Measurements from ENCODE around the gene NF2. TPM values are rescaled to one million over a fixed set of nuclear protein-coding genes. Genes with fewer than 3 reads are reported as not detected.
A peak's percentile ranks its signal among the peaks of the same experiment; 100 is the strongest.

Gene NF2
- total RNA-seq, 2 donors from 2014 or later = 28.5 to 59.9 TPM

DNA sequence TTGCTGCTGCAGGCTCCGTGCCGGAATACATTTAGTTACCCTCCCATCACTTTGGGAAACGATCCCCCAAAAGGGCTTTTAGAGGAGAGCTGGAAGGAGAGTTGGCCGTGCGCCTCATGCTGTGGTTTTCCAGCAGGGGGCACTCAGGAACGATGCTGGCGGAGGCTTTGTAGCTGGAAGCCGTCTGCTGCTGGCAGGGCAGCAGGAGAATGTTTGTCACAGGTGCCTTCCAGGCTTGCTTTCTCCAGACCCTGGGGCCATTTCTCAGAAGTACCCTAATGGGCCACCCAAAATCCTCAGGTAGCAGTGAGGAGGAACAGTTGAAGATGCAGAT, 86.4 kb downstream of the NF2 start:
- Mint-ChIP-seq H3K4me1 (no peaks in the 10 kb centered on the region), H3K36me3 (ENCODE audit: low read depth) (peaks cover 26% of the 10 kb centered on the region), H3K4me3 (no peak overlapping the region), H3K27ac (no peak overlapping the region), H3K9me3 (no peaks in the 10 kb centered on the region), H3K27me3 (no peaks in the 10 kb centered on the region)
- peak; percentile 35 for ATAC-seq (replicated peaks)

DNA sequence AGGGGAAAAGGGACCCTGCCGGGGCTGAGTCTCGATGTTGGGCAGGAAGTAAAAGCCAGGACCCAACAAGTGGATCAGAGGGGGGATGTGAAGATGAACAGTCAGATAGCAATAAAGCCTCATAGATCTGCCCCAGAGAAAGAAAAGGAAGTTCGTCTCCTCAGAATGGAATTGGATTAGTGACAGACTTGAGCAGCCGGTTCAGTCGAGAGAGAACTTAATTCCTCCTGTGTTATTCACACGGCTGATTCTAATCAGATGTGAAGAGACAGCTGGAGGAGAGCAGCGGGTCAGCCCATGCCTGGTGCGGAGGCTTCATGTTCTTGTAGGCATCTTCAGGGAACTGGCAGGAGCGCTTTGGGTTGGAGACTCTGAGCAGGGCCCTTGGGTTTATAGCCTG, 87.0 kb downstream of the NF2 start:
- Mint-ChIP-seq H3K27ac (peak overlapping the region; percentile 30), H3K4me1 (no peaks in the 10 kb centered on the region), H3K36me3 (ENCODE audit: low read depth) (peaks cover 31% of the 10 kb centered on the region), H3K4me3 (no peak overlapping the region), H3K9me3 (no peaks in the 10 kb centered on the region), H3K27me3 (no peaks in the 10 kb centered on the region)
- no peak for ATAC-seq (replicated peaks)

DNA sequence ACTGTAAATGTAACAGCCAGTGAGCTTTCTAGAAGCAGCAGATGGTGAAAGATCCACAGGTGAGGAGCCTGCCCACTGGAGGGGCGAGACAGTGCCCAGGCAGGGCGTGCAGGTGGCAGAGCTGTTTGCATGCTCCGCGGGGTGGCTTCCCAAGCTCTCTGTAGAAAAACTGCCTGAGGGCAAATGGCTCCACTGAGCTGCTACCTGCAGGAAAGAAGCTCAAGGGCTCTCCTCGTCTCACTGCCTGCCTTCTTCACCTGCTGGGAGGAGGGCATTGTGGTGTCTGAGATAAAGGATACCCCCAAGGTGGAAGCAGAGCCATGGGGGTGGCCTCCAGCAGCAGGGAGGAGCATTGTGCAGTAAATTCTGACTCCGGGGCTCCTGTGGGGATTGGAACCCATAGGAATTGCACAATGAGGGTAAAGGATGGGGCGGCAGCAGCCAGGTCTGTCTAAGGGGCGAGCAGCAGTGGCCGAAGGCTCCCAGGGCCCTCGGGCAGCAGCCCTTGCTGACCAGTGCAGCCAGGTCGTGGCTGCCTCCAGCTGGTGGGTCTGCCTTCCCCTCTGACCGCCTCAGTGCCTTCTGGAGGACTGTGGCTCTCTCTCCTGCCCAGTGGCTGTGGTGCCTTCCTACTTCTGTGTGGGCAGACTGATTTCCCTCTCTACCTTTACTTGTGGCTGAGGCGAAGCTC, 88.3 kb downstream of the NF2 start:
- no peaks in the 10 kb centered on the region for H3K4me1 Mint-ChIP-seq
- H3K9me3 Mint-ChIP-seq = no peaks in the 10 kb centered on the region
- H3K27ac Mint-ChIP-seq = no peak overlapping the region
- no peak overlapping the region for H3K4me3 Mint-ChIP-seq
- no peak for ATAC-seq (replicated peaks)
- no peaks in the 10 kb centered on the region for H3K27me3 Mint-ChIP-seq
- peaks cover 40% of the 10 kb centered on the region for H3K36me3 Mint-ChIP-seq (ENCODE audit: low read depth)

DNA sequence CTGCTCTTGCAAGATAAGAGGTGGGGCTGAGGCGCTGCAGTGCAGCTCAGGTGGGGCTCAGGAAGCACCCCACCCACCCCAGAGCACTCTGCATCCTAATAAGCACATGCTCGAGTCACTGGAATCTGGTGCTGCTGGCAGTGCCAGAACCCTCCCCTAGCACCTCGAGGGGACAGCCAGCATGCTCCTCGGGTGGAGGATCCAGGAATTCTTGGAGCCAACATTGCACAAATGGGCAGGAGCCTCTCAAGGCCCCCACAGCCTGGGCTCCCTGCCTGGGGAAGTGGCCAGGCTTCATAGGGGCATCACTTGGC, 88.9 kb downstream of the NF2 start:
- H3K27me3 Mint-ChIP-seq = no peaks in the 10 kb centered on the region
- no peak overlapping the region for H3K27ac Mint-ChIP-seq
- H3K4me3 Mint-ChIP-seq = no peak overlapping the region
- H3K4me1 Mint-ChIP-seq = no peaks in the 10 kb centered on the region
- peaks cover 40% of the 10 kb centered on the region for H3K36me3 Mint-ChIP-seq (ENCODE audit: low read depth)
- no peaks in the 10 kb centered on the region for H3K9me3 Mint-ChIP-seq
- no peak for ATAC-seq (replicated peaks)

DNA sequence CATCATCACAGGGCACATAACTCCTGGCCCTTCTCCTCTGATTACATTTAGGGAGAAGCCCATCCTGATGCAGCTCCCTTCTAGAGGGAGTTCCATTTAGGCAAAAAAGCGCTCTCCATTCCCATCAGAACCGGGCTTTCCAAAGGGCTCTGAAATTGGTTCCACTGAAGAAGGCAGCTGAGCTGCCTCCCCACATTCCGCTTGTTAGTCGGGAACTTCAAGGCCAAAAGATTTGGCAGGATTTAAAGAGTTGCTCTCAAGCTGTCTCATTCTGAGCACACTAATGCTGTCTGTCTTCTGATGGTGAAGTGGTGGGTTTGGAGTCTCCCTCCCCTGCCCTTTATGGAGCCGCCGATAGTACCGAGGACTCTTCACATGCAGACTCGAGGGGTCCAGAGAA, 89.7 kb downstream of the NF2 start:
- H3K27ac Mint-ChIP-seq = peak overlapping the region; percentile 52
- no peaks in the 10 kb centered on the region for H3K9me3 Mint-ChIP-seq
- no peaks in the 10 kb centered on the region for H3K4me1 Mint-ChIP-seq
- peaks cover 41% of the 10 kb centered on the region for H3K36me3 Mint-ChIP-seq (ENCODE audit: low read depth)
- H3K4me3 Mint-ChIP-seq = no peak overlapping the region
- H3K27me3 Mint-ChIP-seq = no peaks in the 10 kb centered on the region
- ATAC-seq (replicated peaks) = no peak

DNA sequence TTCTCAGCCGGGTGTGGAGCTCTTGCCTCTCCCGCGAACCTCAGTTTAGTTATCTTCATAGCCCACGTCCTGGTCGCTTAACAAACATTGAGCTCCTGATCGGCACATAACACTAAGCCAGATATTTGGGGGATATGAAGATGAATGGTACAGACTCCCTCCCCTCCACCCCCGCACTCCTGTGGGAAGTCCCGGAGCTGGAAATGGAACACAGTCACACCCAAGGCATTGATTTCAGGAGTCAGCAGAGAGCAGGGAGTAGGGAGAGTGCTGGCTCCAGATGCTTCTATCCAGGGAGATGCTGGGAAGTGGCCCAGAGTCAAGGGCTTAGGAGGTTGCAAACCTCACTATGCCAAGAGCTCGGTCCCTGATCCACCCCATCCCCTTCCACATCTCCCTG, 90.2 kb downstream of the NF2 start:
- ATAC-seq (replicated peaks) = no peak
- Mint-ChIP-seq H3K27me3 (no peaks in the 10 kb centered on the region), H3K4me3 (no peak overlapping the region), H3K36me3 (ENCODE audit: low read depth) (peaks cover 45% of the 10 kb centered on the region), H3K27ac (no peak overlapping the region), H3K9me3 (no peaks in the 10 kb centered on the region), H3K4me1 (no peaks in the 10 kb centered on the region)

DNA sequence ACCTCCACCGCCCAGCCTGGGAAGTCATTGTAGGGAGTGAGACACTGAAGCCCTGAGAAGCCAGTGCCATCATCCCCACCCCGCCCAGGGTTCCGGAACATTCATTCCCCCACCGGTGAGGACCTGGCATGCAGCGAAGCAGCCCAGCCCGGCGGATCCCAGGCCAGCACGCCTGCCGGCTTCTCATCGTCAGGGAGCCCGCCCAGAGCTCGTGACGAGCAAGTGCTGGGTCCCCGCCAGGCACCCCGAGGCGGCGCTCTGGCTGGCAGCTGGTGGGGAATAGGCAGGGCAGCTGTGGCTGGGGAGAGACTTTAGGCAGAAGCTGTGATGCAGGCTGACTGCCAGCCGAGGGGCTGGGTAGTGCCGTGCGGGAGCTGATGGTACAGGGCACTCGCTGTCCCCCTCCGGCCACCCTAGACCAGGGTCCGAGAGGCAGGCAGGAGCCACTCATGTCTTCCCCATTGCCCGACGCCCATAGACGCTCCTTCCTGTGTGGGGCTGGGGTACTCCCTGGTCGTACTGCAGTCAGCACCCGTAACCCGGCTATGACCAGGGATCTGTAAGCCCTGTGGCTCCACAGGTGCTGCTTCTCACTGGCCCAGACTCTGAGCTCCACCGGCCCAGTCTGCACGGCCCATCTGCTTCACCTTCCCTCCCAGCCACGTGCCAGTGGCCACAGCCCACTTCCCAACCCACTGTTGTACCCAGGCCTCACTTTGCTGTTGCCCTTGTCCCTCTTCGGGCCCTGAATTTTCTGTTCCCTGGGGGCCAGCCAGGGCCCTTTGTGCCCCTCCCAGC, 91.9 kb downstream of the NF2 start:
- Mint-ChIP-seq H3K9me3 (no peaks in the 10 kb centered on the region), H3K36me3 (ENCODE audit: low read depth) (peaks cover 42% of the 10 kb centered on the region), H3K4me1 (no peaks in the 10 kb centered on the region), H3K27ac (no peak overlapping the region), H3K27me3 (no peaks in the 10 kb centered on the region), H3K4me3 (no peak overlapping the region)
- no peak for ATAC-seq (replicated peaks)

DNA sequence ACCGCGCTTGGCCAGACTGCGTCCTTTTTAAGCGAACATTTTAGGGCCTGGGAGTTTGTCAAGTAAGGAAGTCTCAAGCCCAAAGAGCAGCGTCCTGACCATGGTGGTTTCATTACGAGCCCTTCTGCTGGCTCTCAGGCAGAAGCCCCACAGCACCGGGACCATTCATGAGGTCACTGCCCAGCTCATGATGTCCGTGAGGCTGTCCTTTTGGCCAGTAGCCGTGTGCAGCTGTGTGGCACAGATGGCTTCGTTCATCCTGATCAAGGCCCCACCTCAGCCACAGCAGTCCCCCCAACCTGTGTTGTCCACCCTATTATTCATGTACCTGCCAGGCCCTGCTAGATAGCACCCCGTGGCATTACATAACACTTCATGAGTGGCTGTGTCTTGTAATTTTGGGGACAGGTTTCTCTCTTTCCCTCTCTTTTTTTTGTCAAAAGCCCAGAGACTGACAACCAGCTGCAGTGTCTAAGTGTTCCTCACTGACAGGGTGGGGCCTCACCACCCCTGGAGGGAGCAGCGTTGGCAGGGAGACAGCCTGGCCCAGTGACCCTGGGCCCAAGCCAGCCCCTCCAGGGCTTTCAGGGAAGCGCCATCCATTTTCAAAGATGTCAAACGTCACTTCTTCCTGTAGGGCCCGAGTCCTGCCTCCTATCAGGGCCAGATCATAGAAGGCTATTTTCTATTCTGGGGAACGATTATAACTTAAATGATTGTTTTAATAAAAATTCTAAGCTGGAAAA, 94.6 kb downstream of the NF2 start:
- Mint-ChIP-seq H3K9me3 (no peaks in the 10 kb centered on the region), H3K27ac (peak overlapping the region; percentile 36), H3K36me3 (ENCODE audit: low read depth) (peaks cover 41% of the 10 kb centered on the region), H3K27me3 (no peaks in the 10 kb centered on the region), H3K4me3 (no peak overlapping the region), H3K4me1 (no peaks in the 10 kb centered on the region)
- no peak for ATAC-seq (replicated peaks)

DNA sequence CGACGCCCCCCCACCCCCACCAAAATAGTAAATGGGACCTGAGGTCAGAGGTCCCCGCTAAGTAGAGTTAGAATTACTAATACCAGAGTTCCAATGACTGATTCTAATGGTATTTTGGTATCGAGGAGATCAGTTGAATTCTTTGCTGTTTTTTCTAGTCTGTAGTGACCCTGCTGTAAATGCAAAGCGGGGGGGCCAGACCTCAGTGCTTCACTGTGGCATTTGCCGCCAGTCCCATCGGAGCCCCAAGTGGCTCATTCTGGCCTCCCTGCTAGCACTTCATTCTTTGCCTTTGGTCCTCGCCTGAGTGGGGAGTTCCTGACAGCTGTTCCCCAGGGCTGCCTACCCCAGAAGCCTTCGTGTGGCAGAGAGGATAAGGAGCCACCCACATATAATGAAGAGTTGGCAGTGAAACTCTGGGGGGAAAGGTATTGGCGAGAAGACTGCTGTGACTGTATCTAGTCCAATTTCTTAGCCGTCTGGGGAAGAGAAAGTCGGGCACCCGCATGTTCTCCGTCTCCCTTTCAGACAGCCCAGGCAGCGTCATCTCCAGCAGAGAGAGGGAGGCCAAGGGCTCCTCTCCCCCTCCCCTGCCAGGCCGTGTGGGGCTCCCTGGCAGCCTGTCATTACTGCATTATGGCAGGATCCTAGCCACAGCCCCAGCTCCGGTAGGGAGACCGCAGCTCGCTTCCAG, 96.9 kb downstream of the NF2 start:
- Mint-ChIP-seq H3K36me3 (ENCODE audit: low read depth) (peaks cover 31% of the 10 kb centered on the region), H3K9me3 (no peaks in the 10 kb centered on the region), H3K27ac (no peak overlapping the region), H3K4me3 (no peak overlapping the region), H3K4me1 (no peaks in the 10 kb centered on the region), H3K27me3 (peaks cover 3% of the 10 kb centered on the region)
- no peak for ATAC-seq (replicated peaks)

DNA sequence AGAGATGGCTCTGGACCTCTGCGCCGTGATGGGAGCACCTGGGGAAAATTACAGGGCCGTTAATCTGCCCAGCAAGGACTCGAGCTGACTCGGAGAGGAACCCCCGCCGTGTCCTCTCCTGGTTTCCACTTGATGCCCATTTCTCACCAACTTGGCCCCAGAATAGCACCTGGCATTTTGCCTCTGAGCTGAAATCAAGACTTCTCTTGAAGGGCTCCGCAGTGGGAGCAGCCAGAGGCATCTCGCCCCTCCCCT, 97.4 kb downstream of the NF2 start:
- Mint-ChIP-seq H3K36me3 (ENCODE audit: low read depth) (peaks cover 27% of the 10 kb centered on the region), H3K9me3 (no peaks in the 10 kb centered on the region), H3K4me3 (no peak overlapping the region), H3K27me3 (peaks cover 3% of the 10 kb centered on the region), H3K4me1 (no peaks in the 10 kb centered on the region), H3K27ac (no peak overlapping the region)
- ATAC-seq (replicated peaks) = no peak

DNA sequence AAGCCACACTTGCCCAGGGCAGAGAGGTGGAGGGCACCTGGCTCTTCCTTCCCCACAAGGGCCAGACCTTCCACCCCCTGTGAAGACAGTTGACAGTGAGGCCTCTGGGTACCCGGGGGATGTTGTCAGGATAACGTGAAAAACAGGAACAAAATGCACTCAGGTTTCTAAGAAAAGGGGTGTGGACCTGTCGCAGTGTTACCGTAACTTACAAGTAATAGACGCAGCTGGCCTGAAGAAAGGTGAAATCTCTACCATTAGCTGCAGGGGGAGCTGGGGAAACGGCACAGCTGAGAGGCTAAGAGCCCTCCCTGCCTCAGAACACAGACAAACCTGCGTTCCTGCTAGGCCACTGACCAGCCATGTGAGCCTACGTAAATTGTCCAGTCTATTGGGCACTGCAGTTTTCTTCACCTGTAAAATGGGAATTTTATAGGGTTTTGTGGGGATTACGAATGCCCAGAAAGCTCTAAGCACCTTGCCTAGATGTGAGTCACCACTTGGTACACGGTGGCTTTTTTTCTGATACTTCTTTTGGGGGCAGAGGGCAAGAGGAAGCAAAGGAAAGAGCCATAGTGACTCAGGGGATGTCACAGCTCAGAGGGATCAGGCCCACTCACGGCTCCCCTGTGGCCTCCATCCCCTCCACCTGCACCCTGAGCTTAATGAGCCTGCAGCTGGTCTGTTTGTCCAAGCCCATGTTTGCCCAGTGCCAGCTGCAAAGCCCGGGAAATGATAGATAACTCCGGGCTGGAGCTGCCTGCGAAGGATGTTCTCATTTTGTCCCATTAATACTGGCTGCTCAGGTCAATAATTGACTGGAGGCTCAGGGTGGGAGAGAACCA, 97.9 kb downstream of the NF2 start:
- Mint-ChIP-seq H3K9me3 (no peaks in the 10 kb centered on the region), H3K4me3 (no peak overlapping the region), H3K4me1 (no peaks in the 10 kb centered on the region), H3K27ac (peak overlapping the region; percentile 50), H3K36me3 (ENCODE audit: low read depth) (peaks cover 21% of the 10 kb centered on the region), H3K27me3 (peaks cover 3% of the 10 kb centered on the region)
- ATAC-seq (replicated peaks) = peak; percentile 43

DNA sequence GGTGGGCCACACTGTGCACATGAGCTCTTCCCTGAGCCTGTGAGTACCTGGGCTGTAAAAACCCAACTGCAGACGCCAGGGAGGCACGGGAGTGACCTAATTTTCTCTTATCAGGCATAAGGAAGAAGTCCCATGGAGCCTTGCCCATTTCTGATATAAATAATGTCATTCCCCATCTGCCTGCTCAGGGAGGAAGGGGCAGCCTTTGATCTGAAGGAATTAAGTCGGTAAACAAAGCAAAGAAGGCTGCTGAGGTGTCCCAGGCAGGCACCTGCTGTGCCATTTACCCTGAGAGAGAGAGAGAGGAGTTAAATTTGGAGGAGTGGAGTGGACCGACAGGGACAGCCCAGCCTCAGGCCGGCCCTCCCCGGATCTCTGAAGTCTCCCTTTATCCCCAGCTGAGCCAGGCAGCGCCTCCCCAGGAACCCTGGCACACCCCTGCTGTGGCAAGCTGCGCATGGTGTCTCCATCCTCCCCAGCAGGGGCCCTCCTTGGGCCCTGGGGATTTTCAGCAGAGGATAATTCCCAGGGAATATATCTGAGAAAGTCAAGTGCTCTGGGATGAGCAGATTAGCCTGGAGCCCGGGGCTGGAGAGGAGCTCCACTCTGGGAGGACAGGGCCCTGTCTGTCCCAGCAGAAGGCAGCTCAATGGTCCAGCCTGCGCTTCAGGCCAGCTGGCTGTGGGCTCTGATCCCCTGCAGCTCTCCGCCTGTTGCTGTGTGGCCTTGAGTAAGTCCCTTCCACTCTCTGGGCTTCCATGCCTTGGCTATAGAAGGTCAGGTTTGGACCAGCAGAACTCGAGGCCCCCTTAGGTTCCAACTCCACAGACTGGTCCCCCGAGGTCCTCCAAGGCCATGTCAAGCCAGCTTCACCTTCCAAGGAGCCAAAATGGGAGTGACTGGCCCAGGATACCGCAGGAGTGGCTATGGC, 98.8 kb downstream of the NF2 start:
- no peaks in the 10 kb centered on the region for H3K4me1 Mint-ChIP-seq
- H3K4me3 Mint-ChIP-seq = no peak overlapping the region
- no peaks in the 10 kb centered on the region for H3K9me3 Mint-ChIP-seq
- ATAC-seq (replicated peaks) = no peak
- peaks cover 12% of the 10 kb centered on the region for H3K36me3 Mint-ChIP-seq (ENCODE audit: low read depth)
- H3K27me3 Mint-ChIP-seq = peaks cover 6% of the 10 kb centered on the region
- H3K27ac Mint-ChIP-seq = peak overlapping the region; percentile 50

DNA sequence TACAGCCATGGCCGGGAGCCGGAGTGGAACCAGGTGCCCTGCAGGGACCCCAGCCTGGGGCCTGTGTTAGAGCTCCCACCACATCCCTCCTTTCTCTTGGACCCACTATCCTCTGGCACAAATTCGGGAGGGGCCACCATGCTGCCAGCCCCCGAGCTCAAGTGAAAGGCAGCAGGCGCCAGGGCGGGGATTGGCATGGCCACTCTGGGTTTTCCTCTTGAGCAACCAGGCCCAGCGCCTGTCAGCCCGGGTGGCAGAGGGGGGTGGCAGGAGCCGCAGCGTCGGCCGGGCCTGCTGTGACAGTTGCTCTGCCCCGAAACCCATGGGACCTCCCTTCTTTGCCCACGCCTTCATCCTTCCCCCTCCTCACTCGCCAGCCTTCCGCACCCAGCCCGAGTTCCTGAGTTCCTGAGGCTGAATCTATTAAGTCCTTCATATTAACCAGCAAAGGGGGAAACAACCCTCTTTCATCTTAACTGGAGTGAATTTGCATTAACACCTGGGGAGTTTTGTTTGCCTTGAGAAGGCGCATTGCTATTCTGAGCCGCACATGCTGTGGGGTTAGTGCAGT, 99.6 kb downstream of the NF2 start:
- Mint-ChIP-seq H3K36me3 (ENCODE audit: low read depth) (peaks cover 9% of the 10 kb centered on the region), H3K4me1 (no peaks in the 10 kb centered on the region), H3K4me3 (no peak overlapping the region), H3K27me3 (peaks cover 7% of the 10 kb centered on the region), H3K27ac (no peak overlapping the region), H3K9me3 (no peaks in the 10 kb centered on the region)
- no peak for ATAC-seq (replicated peaks)
